ENCODE data around the gene GLCE. TPM values are rescaled to one million over a fixed set of nuclear protein-coding genes. Genes with fewer than 3 reads are reported as not detected.

The GLCE gene
- total RNA-seq, 2 donors from 2014 or later, result 6.6 to 9.3 TPM

DNA sequence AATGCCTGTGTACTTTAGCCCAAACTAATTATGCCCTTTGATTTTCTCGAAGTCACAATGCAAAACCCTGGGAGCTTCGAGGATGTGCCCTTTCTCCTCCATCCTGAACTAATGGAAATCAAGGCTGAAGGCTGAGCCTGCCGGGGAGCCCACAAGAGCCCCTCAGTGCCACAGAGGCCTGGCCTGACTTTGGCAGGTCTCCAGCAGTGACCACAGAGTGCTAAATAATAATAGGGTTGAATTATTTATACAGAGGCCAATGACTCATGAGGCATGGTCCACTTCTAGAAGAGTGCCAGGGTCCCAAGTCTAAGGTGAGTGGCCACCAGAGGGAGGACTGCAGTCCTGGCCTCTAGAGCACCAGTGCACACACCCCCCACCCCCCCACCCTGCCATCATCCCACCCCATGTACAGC lies 19.1 kb upstream of the GLCE start:
- Histone ChIP-seq H3K36me3 (replicated peaks in 1 of 2; ENCODE audit: insufficient read depth in 1 of 2, low read depth in 2 of 2) (no peaks in the 10 kb centered on the region), H3K4me1 (peaks cover 5% of the 10 kb centered on the region), H3K4me3 (no peak overlapping the region), H3K27ac (peak overlapping the region in 2 of 4 donors; percentile 1 to 36), H3K27me3 (no peaks in the 10 kb centered on the region), H3K9me3 (no peaks in the 10 kb centered on the region)
- DNase-seq, result peak in 3 of 4 donors; percentile 21 to 26 (median 23)
- TF ChIP-seq, protein P1, sequence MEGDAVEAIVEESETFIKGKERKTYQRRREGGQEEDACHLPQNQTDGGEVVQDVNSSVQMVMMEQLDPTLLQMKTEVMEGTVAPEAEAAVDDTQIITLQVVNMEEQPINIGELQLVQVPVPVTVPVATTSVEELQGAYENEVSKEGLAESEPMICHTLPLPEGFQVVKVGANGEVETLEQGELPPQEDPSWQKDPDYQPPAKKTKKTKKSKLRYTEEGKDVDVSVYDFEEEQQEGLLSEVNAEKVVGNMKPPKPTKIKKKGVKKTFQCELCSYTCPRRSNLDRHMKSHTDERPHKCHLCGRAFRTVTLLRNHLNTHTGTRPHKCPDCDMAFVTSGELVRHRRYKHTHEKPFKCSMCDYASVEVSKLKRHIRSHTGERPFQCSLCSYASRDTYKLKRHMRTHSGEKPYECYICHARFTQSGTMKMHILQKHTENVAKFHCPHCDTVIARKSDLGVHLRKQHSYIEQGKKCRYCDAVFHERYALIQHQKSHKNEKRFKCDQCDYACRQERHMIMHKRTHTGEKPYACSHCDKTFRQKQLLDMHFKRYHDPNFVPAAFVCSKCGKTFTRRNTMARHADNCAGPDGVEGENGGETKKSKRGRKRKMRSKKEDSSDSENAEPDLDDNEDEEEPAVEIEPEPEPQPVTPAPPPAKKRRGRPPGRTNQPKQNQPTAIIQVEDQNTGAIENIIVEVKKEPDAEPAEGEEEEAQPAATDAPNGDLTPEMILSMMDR (IDR thresholded peaks at IDR 0.05), result no peak
- TF ChIP-seq POLR2A (IDR thresholded peaks at IDR 0.05), result no peak
- ATAC-seq, result peak; percentile 44
- intact Hi-C loops (cut with DNase I), result no loop called here
- WGBS, 2 donors, result 35 to 39% methylated on average over 3 of the region's 3 CpGs

DNA sequence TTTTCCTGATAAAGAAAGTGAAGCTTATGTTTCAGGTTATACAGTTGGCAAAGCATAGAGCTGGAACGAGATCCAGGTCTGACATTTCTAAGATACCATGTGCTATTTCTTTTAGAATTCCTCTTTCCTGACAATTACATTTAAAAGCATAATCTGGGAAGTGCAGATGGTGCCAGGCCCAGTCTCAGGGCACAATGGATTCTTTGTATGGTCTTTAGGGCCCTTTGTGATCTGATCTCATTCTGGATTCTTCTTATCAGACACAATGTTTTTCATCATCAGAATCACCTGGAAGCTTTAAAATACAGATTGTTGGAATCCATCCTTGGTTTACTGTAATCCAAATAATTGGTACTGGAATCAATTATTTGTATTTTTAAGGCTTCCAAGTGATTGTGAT lies 18.6 kb upstream of the GLCE start:
- TF ChIP-seq, protein P1 (IDR thresholded peaks at IDR 0.05), result no peak
- no peaks in the 10 kb centered on the region for H3K9me3 ChIP-seq
- H3K27ac ChIP-seq, result peak overlapping the region in 1 of 4 donors; percentile 36
- H3K27me3 ChIP-seq, result no peaks in the 10 kb centered on the region
- H3K4me3 ChIP-seq, result no peak overlapping the region
- H3K36me3 ChIP-seq (replicated peaks in 1 of 2; ENCODE audit: insufficient read depth in 1 of 2, low read depth in 2 of 2), result no peaks in the 10 kb centered on the region
- ATAC-seq, result peak; percentile 20
- WGBS, 2 donors, result 42 to 52% methylated on average over 1 of the region's 1 CpG
- no peak for DNase-seq
- intact Hi-C loops (cut with DNase I), result no loop called here
- H3K4me1 ChIP-seq, result peaks cover 5% of the 10 kb centered on the region

DNA sequence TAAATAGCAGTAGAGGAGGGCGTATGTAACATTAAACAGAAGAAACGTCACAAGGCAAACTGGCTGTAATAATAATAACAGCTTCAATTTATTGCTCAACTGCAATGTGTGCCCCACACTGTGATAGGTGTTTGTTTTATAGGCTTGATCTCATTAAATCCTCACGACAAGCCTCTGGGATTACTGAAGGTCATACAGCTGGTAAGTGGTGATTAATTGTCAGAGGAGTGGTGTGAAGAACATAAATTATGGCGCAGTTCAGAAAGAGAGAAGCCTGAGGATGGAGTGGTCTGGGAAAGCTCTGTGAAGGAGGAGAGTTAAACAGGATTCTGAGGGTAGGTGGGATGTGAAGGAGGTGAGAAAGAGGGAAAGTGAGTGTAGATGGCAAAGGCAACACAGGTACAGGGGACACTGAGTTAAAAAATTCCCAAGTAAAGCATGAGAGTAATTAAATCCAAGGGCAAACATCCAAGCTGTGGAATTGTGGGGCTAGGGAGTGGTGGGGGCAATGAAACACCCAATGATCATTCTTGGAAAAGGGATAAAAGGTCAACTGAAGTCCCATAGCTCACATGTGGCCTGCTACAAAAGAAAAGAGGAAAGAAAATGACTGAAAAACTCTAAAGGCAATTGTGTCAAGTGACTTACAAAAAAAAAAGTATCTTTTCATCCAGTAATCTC lies 16.5 kb upstream of the GLCE start:
- intact Hi-C loops (cut with DNase I), result no loop called here
- H3K4me3 ChIP-seq, result no peak overlapping the region
- no peaks in the 10 kb centered on the region for H3K36me3 ChIP-seq (replicated peaks in 1 of 2; ENCODE audit: insufficient read depth in 1 of 2, low read depth in 2 of 2)
- H3K9me3 ChIP-seq, result no peaks in the 10 kb centered on the region
- H3K4me1 ChIP-seq, result peaks cover 5% of the 10 kb centered on the region
- no peaks in the 10 kb centered on the region for H3K27me3 ChIP-seq
- no peak overlapping the region for H3K27ac ChIP-seq
- ATAC-seq, result no peak
- TF ChIP-seq, protein P1 (IDR thresholded peaks at IDR 0.05), result no peak
- TF ChIP-seq POLR2A (IDR thresholded peaks at IDR 0.05), result no peak
- WGBS, 2 donors, result 29 to 39% methylated on average over 4 of the region's 4 CpGs
- no peak for DNase-seq

DNA sequence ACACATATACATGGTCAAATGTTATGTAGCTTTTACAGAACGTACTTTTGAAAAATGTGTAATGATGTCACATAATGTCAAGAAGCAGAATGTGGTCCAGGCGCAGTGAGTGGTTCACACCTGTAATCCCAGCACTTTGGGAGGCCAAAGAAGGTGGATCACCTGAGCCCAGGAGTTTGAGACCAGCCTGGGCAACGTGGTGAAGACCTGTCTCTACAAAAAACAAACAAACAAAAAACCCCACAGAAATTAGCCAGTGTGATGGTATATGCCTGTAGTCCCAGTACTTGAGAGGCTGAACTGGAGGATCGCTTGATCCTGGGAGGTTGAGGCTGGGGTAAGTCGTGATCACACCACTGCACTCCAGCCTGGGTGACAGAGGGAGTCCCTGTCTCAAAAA lies 15.9 kb upstream of the GLCE start:
- H3K27ac ChIP-seq, result no peak overlapping the region
- H3K4me3 ChIP-seq, result no peak overlapping the region
- no peak for ATAC-seq
- no peaks in the 10 kb centered on the region for H3K9me3 ChIP-seq
- whole genome bisulfite sequencing, 2 donors, result 58 to 74% methylated on average over 5 of the region's 5 CpGs
- no peak for DNase-seq
- H3K27me3 ChIP-seq, result no peaks in the 10 kb centered on the region
- H3K4me1 ChIP-seq, result peaks cover 5% of the 10 kb centered on the region
- no peak for TF ChIP-seq POLR2A (IDR thresholded peaks at IDR 0.05)
- TF ChIP-seq, protein P1 (IDR thresholded peaks at IDR 0.05), result no peak
- no peaks in the 10 kb centered on the region for H3K36me3 ChIP-seq (replicated peaks in 1 of 2; ENCODE audit: insufficient read depth in 1 of 2, low read depth in 2 of 2)
- intact Hi-C loops (cut with DNase I), result no loop called here

DNA sequence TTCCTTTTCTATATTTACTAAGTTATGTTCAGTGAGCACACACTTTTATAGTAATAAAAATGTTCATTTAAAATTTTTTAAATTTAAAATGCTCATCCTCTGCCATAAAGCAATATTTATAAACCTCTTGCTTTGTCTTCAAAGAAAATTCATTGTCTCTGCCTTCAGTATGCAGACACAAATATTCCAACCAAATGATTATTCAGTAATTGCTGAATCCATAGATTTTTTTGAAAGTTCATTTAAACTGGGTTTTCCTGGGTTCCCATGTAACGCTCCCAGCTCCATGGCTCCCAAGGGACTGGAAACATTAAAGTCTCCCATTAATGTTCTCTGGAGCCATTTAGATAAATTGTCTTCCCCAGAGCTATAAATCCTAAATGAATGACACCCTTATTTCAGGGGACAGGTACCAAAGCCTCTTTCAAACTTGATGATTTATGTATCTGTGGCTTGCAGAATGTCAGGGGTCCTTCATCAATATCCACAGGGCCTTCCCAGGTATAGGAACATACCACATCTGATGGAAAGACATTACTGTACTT lies 15.2 kb upstream of the GLCE start:
- intact Hi-C loops (cut with DNase I), result no loop called here
- DNase-seq (no peak), ATAC-seq (no peak)
- TF ChIP-seq, protein P1 (IDR thresholded peaks at IDR 0.05), result no peak
- no peak for TF ChIP-seq POLR2A (IDR thresholded peaks at IDR 0.05)
- Histone ChIP-seq H3K9me3 (no peaks in the 10 kb centered on the region), H3K27ac (no peak overlapping the region), H3K4me3 (no peak overlapping the region), H3K4me1 (peaks cover 5% of the 10 kb centered on the region), H3K27me3 (no peaks in the 10 kb centered on the region), H3K36me3 (replicated peaks in 1 of 2; ENCODE audit: insufficient read depth in 1 of 2, low read depth in 2 of 2) (no peaks in the 10 kb centered on the region)
- 65 to 76% methylated on average over 1 of the region's 1 CpG for WGBS, 2 donors
